Activated naive CD8-positive, alpha-beta T cell treated with anti-CD3 and anti-CD28 coated beads for 36 hours (primary cell): ENCODE data around the gene PAX8. TPM values are rescaled to one million over a fixed set of nuclear protein-coding genes. Genes with fewer than 3 reads are reported as not detected.

Experiments
- DNase-seq: peaks from one replicate; pipeline ENCODE4 v3.0.0; 2021
- H3K27ac Mint-ChIP-seq: one replicate; pipeline ENCODE4 v1.8.0; 2022; ENCODE audit warnings: mild to moderate bottlenecking, moderate library complexity, mixed read lengths
- H3K27me3 Mint-ChIP-seq: one replicate; pipeline ENCODE4 v1.8.0; 2022; ENCODE audit warnings: mild to moderate bottlenecking, mixed read lengths
- H3K36me3 Mint-ChIP-seq: one replicate; pipeline ENCODE4 v1.8.0; 2021; ENCODE audit warnings: mild to moderate bottlenecking, mixed read lengths
- H3K4me1 Mint-ChIP-seq: one replicate; pipeline ENCODE4 v1.8.0; 2021; ENCODE audit warnings: mixed read lengths
- H3K4me3 Mint-ChIP-seq: one replicate; pipeline ENCODE4 v1.8.0; 2022; ENCODE audit warnings: mild to moderate bottlenecking, moderate library complexity, mixed read lengths
- H3K9me3 Mint-ChIP-seq: one replicate; pipeline ENCODE4 v1.8.0; 2022; ENCODE audit warnings: mixed read lengths
- total RNA-seq, 2 experiments: library from RNA; stranded (reverse); gene quantifications; one replicate each; pipeline ENCODE4 v1.2.3, GENCODE V29; 2021

The PAX8 gene
- total RNA-seq, 2 experiments from 2014 or later: 2.0 to 2.3 TPM

DNA sequence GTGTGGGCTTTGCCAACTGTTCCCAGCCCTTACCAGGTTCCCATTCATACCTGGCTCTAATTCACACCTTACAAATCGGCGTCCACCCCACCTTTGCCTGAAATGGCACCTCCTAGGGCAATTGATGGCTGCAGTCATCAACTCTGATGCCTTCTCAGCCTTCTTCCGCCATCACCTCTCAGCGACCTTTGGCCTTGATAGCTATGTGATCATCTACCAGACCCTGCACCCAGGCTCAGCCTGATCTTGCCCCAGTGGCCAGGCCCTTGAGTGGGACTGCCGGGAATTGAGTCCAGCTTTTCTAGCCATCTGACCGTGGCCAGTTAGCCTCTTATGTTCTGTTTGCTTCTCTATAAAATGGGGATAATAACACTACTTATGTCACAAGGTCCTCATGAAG, 72.5 kb downstream of the PAX8 start:
- Mint-ChIP-seq H3K4me1 (peaks cover 9% of the 10 kb centered on the region), H3K27me3 (no peaks in the 10 kb centered on the region), H3K27ac (peak overlapping the region; percentile 9), H3K36me3 (peaks cover 4% of the 10 kb centered on the region), H3K9me3 (no peaks in the 10 kb centered on the region), H3K4me3 (no peak overlapping the region)
- DNase-seq: no peak

GRCh38 chr2:113203901-113204519, 74.7 kb downstream of the PAX8 start:
- Mint-ChIP-seq H3K36me3 (peaks cover 11% of the 10 kb centered on the region), H3K27me3 (no peaks in the 10 kb centered on the region), H3K27ac (peak overlapping the region; percentile 75), H3K4me1 (peaks cover 16% of the 10 kb centered on the region), H3K9me3 (no peaks in the 10 kb centered on the region), H3K4me3 (no peak overlapping the region)
- DNase-seq: peak; percentile 73

GRCh38 chr2:113203217-113203530, 75.5 kb downstream of the PAX8 start:
- H3K9me3 Mint-ChIP-seq: no peaks in the 10 kb centered on the region

GRCh38 chr2:113202305-113203216, 76.2 kb downstream of the PAX8 start:
- no peak for DNase-seq
- Mint-ChIP-seq H3K4me1 (peaks cover 16% of the 10 kb centered on the region), H3K36me3 (peaks cover 11% of the 10 kb centered on the region)

More at GRCh38 chr2:113203217-113203530, 75.5 kb downstream of the PAX8 start:
- no peak for DNase-seq
- H3K36me3 Mint-ChIP-seq: peaks cover 11% of the 10 kb centered on the region
- no peaks in the 10 kb centered on the region for H3K27me3 Mint-ChIP-seq
- H3K4me1 Mint-ChIP-seq: peaks cover 16% of the 10 kb centered on the region
- H3K27ac Mint-ChIP-seq: no peak overlapping the region
- H3K4me3 Mint-ChIP-seq: no peak overlapping the region

GRCh38 chr2:113201496-113202304, 77.0 kb downstream of the PAX8 start:
- no peaks in the 10 kb centered on the region for H3K9me3 Mint-ChIP-seq
- H3K4me1 Mint-ChIP-seq: peaks cover 16% of the 10 kb centered on the region
- no peak overlapping the region for H3K4me3 Mint-ChIP-seq
- H3K27me3 Mint-ChIP-seq: no peaks in the 10 kb centered on the region
- H3K36me3 Mint-ChIP-seq: peaks cover 19% of the 10 kb centered on the region
- DNase-seq: no peak
- H3K27ac Mint-ChIP-seq: peak overlapping the region; percentile 34

More at GRCh38 chr2:113202305-113203216, 76.2 kb downstream of the PAX8 start:
- H3K4me3 Mint-ChIP-seq: no peak overlapping the region
- no peaks in the 10 kb centered on the region for H3K9me3 Mint-ChIP-seq
- H3K27me3 Mint-ChIP-seq: no peaks in the 10 kb centered on the region
- H3K27ac Mint-ChIP-seq: peak overlapping the region; percentile 34

GRCh38 chr2:113200736-113201490, 77.8 kb downstream of the PAX8 start:
- Mint-ChIP-seq H3K36me3 (peaks cover 26% of the 10 kb centered on the region), H3K27ac (peak overlapping the region; percentile 35), H3K4me3 (no peak overlapping the region)

DNA sequence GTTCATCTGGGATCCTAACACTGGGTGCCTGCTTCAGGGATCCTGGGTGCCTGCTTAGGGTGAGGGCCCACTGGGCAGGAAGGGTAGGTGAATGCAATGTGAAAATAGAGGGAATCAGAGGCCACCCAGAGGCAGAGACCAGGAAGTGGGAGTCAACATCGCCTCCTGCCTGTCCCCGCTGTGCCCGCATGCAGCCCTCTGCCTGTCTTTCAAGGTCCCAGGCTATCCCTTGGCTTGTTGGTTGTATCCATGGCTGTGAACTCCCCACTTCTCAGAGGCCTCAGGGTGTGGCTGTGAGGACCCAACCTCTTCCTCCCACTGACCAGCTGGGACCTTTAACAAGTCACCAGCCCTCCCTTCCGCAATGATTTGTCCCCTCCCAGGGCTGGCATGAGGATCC, 78.5 kb downstream of the PAX8 start:
- Mint-ChIP-seq H3K36me3 (peaks cover 27% of the 10 kb centered on the region), H3K27ac (peak overlapping the region; percentile 74), H3K4me1 (peaks cover 28% of the 10 kb centered on the region), H3K4me3 (no peak overlapping the region), H3K27me3 (no peaks in the 10 kb centered on the region), H3K9me3 (no peaks in the 10 kb centered on the region)
- DNase-seq: no peak

More at GRCh38 chr2:113200736-113201490, 77.8 kb downstream of the PAX8 start:
- no peaks in the 10 kb centered on the region for H3K27me3 Mint-ChIP-seq
- DNase-seq: no peak
- H3K4me1 Mint-ChIP-seq: peaks cover 23% of the 10 kb centered on the region
- H3K9me3 Mint-ChIP-seq: no peaks in the 10 kb centered on the region

DNA sequence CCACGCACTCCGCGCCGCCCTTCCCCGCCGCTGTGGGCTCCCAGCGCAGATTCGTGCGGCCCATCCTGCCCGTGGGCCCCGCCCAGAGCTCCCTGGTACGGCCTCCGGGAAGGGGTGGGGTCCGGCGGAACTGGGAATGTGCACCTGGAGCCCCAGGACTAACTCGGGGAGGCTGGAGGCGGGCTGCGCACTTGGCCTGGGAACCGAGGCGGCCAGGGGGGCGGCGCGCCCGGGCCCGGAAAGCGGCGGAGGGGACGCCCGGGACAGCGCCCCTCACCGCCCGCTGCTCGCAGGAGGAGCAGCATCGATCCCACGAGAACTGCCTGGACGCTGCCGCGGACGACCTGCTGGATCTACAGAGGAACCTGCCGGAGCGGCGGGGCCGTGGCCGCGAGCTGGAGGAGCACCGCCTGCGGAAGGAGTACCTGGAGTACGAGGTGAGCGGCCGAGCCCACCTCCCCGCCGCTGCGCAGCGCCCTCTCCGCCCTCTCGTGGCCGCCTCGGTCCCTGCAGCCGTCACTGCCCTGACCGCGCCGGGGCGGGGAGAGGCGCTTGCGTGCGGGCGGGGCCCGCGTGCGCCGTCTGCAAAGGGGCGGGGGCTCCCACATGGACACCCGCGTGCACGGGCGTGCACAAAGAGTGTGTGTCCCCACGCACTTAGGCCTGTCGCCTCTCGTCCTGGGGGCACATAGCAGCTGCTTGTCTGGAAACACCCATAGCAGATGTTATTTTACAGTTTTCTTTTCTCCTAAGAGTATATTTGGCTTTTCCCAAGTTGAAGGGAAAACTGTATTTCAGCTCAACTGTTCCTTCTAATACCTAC, 79.7 kb downstream of the PAX8 start:
- Mint-ChIP-seq H3K4me1 (peaks cover 24% of the 10 kb centered on the region), H3K36me3 (peaks cover 30% of the 10 kb centered on the region), H3K4me3 (no peak overlapping the region), H3K27me3 (no peaks in the 10 kb centered on the region), H3K27ac (peak overlapping the region; percentile 74), H3K9me3 (no peaks in the 10 kb centered on the region)
- DNase-seq: peak; percentile 91

DNA sequence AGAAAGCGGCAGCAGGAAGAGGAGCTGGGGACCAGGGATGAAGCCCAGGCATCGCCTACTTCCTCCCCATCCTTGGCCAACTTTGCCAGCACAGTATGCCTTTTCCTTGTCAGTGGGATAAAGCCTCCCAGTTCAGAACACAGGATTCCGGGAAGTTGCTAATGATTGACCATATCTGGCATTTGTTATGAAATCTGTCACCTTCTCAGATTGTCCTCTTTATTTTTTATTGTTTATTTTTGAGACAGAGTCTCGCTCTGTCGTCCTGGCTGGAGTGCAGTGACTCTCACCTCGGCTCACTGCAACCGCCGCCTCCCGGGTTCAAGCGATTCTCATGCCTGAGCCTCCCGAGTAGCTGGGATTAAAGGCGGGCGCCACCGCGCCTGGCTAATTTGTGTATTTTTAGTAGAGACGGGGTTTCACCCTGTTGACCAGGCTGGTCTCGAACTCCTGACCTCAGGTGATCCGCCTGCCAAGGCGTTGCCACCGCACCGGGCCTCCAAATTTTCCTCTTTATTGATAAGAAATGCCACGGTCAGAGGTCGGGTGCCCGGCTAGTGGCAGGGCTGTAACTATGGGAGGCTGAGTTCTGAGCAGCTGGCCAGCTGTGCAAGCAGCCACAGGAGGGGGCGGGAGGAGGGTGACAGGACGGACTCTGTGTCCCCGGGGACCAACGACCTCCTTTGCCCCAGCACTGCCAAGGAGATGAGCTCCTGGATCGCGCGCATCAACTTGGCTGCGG, 80.5 kb downstream of the PAX8 start:
- Mint-ChIP-seq H3K4me3 (no peak overlapping the region), H3K36me3 (peaks cover 35% of the 10 kb centered on the region), H3K27me3 (no peaks in the 10 kb centered on the region), H3K9me3 (no peaks in the 10 kb centered on the region), H3K4me1 (peaks cover 27% of the 10 kb centered on the region), H3K27ac (peak overlapping the region; percentile 34)
- no peak for DNase-seq

GRCh38 chr2:113197347-113198047, 81.2 kb downstream of the PAX8 start:
- no peaks in the 10 kb centered on the region for H3K9me3 Mint-ChIP-seq
- peaks cover 27% of the 10 kb centered on the region for H3K4me1 Mint-ChIP-seq
- DNase-seq: no peak
- peak overlapping the region; percentile 59 for H3K27ac Mint-ChIP-seq
- no peak overlapping the region for H3K4me3 Mint-ChIP-seq
- H3K36me3 Mint-ChIP-seq: peaks cover 36% of the 10 kb centered on the region
- no peaks in the 10 kb centered on the region for H3K27me3 Mint-ChIP-seq

DNA sequence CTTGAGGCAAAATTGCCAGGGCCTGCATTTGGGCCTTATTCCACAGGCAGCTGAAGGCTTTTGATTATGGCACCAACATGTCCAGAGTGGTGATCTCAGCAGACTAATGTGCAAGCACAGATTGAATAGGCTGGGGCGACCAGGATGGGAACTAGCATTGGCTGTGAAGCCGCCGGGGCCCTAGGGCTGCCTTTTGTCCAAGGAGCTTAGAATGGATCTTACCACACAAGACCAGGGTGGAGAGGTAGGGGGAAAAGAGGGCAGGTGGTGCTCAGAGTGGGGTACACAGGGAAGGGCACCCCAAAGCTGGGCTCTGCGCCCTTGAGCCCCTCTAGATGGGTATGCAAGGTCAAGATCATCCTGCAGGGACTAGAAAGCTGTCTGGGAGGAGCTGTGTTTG, 81.9 kb downstream of the PAX8 start:
- DNase-seq: no peak
- Mint-ChIP-seq H3K4me1 (peaks cover 27% of the 10 kb centered on the region), H3K36me3 (peaks cover 36% of the 10 kb centered on the region), H3K27me3 (no peaks in the 10 kb centered on the region), H3K27ac (peak overlapping the region; percentile 59), H3K9me3 (no peaks in the 10 kb centered on the region), H3K4me3 (no peak overlapping the region)

GRCh38 chr2:113195923-113196501, 82.7 kb downstream of the PAX8 start:
- Mint-ChIP-seq H3K27ac (peak overlapping the region; percentile 59), H3K4me1 (peaks cover 27% of the 10 kb centered on the region), H3K27me3 (no peaks in the 10 kb centered on the region), H3K36me3 (peaks cover 36% of the 10 kb centered on the region), H3K9me3 (no peaks in the 10 kb centered on the region), H3K4me3 (no peak overlapping the region)
- DNase-seq: no peak
